ENCODE results near the gene DNASE1. TPM values are rescaled to one million over a fixed set of nuclear protein-coding genes. Genes with fewer than 3 reads are reported as not detected.

Gene DNASE1
- total and polyA plus RNA-seq, 12 donors = 3.3 to 15.9 (median 7.4) TPM

DNA sequence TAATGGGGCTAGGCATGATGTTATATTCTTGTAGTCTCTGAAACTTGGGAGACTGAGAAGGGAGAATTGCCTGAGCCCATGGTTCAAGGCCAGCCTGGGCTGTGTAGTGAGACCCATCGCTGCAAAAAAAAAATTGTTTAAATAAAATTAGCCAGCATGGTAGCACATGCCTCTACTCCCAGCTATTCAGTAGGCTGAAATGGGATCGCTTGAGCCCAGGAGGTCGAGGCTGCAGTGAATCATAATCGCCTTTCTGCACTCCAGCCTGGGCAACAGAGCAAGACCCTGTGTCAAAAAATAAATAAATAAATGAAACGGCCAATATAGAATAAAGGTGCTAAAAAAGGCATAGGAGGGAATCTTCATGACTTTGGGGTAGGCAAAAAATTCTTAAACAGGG lies 29.2 kb upstream of the DNASE1 start:
- H3K27me3 ChIP-seq = no peaks in the 10 kb centered on the region
- H3K36me3 ChIP-seq = no peaks in the 10 kb centered on the region
- no peak for DNase-seq
- H3K9me3 ChIP-seq = no peaks in the 10 kb centered on the region
- no peak overlapping the region for H3K4me3 ChIP-seq
- intact Hi-C loops (cut with DNase I) = no loop called here
- ATAC-seq = no peak
- TF ChIP-seq, protein P1, sequence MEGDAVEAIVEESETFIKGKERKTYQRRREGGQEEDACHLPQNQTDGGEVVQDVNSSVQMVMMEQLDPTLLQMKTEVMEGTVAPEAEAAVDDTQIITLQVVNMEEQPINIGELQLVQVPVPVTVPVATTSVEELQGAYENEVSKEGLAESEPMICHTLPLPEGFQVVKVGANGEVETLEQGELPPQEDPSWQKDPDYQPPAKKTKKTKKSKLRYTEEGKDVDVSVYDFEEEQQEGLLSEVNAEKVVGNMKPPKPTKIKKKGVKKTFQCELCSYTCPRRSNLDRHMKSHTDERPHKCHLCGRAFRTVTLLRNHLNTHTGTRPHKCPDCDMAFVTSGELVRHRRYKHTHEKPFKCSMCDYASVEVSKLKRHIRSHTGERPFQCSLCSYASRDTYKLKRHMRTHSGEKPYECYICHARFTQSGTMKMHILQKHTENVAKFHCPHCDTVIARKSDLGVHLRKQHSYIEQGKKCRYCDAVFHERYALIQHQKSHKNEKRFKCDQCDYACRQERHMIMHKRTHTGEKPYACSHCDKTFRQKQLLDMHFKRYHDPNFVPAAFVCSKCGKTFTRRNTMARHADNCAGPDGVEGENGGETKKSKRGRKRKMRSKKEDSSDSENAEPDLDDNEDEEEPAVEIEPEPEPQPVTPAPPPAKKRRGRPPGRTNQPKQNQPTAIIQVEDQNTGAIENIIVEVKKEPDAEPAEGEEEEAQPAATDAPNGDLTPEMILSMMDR (IDR thresholded peaks at IDR 0.05) = no peak
- 96% methylated on average over 5 of the region's 5 CpGs for WGBS, 2 donors
- peaks cover 0 to 32% (median 0%) of the 10 kb centered on the region in 9 donors for H3K4me1 ChIP-seq
- H3K27ac ChIP-seq = no peak overlapping the region

DNA sequence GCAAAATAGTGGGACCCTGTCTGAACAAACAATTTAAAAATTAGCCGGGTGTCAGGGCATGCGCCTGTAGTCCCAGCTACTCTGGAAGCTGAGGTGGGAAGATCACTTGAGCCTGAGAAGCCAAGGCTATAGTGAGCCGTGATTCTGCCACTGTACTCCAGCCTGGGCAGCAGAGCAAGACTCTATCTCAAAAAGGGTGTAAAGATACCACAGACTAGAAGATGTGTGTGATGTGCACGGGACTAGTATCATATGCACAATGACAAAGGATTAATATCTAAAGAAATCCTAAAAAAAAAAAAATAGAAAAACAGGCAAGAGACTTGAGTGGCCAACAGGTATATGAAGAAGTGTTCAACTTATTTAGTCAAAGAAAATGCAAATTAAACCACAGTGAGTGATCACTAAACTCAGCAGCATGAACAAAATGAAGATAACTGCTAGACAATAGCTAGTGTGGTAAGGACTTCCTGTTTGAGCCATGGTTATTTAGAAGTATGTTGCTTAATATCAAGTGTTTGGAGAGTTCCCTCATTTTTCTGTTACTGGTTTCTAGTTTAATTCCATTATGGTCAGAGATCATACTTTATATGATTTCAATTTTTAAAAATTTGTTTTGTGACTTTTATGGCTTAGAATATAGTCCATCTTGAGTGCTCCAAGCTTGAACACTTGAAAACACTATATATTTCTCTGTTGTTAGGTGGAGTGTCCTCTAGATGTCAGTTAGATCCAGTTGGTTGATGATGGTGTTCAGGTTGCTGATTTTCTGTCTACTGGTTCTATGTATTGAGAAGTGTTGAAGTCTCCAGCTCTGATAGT lies 28.4 kb upstream of the DNASE1 start:
- H3K4me1 ChIP-seq = peaks cover 0 to 32% (median 0%) of the 10 kb centered on the region in 9 donors
- TF ChIP-seq, protein P1 (IDR thresholded peaks at IDR 0.05) = no peak
- ATAC-seq = no peak
- no peaks in the 10 kb centered on the region for H3K9me3 ChIP-seq
- H3K27me3 ChIP-seq = no peaks in the 10 kb centered on the region
- intact Hi-C loops (cut with DNase I) = no loop called here
- H3K36me3 ChIP-seq = no peaks in the 10 kb centered on the region
- H3K4me3 ChIP-seq = no peak overlapping the region
- H3K27ac ChIP-seq = peak overlapping the region in 1 of 10 donors; percentile 49
- WGBS, 2 donors = 84 to 86% methylated on average over 4 of the region's 4 CpGs
- no peak for DNase-seq

DNA sequence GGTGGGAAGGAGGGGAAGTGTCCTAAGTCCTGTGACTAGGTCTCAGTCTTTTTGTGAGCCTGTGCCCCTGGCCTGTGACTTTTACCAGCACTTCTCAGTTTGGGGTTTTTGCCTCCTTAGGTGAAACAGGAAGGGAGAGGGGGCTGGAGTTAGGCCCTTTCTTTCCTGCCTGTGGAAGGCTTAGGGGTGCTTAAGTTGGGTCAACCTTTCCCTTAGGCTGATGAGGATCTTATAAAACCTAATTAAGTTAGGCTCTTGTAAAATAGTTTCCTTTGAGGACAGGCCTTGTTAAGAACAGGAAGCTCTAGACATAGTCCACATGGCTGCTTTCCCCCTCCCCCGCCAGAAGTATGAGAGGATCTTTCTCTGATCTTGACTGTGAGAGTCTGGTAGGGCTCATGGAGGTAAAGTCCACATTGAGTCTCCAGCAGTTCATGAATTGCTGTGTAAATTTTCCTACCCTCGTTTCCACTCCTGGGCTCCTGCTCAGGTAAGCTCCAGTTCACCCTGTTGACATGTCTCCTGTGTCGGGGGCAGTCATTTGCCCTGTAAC lies 17.0 kb upstream of the DNASE1 start:
- intact Hi-C loops (cut with DNase I) = no loop called here
- Histone ChIP-seq H3K4me1 (peaks cover 0 to 10% (median 0%) of the 10 kb centered on the region in 9 donors), H3K9me3 (no peaks in the 10 kb centered on the region), H3K27ac (peak overlapping the region in 1 of 10 donors; percentile 22), H3K36me3 (peaks cover 0 to 22% (median 4%) of the 10 kb centered on the region in 9 donors), H3K4me3 (no peak overlapping the region), H3K27me3 (no peaks in the 10 kb centered on the region)
- WGBS, 2 donors = 63 to 64% methylated on average over 3 of the region's 3 CpGs
- TF ChIP-seq, protein P1 (IDR thresholded peaks at IDR 0.05) = no peak
- ATAC-seq (peak in 1 of 8 donors; percentile 7), DNase-seq (no peak)

DNA sequence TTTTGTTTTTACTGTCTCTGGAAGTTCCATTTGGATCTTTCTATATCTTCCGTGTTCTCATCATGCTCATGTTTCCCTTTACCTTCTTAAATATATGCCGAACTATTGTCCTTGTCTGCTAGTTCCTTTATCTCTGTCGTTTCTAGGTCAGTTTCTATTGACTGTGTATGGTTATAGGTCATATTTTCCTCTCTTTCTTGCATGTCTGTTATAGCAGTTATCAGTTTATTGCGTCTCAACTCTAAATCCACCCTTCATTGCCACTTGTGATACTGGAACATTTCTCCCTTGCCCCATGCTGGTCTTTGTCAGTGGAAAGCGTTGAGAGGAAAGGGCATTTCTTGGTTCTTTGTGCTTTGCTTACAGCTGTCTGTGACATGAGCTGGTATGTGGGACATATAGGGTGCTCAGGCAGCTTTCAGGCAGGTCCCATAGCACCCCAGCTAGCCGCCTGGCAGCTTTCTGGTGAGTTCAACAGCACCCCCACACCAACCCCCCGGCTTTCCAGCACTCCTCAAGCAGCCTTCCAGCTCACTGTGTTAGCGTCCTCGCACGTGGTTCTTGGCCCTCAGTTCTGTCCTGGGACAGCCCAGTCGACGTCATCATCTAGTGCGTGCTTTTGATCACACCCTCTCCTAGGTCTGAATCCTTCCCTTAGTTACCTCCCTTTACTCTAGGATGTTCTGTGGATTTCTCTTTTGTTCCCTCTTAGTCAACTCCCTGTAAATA lies 15.4 kb upstream of the DNASE1 start:
- TF ChIP-seq, protein P1 (IDR thresholded peaks at IDR 0.05) = no peak
- Histone ChIP-seq H3K36me3 (peaks cover 0 to 31% (median 4%) of the 10 kb centered on the region in 9 donors), H3K4me3 (no peak overlapping the region), H3K27me3 (no peaks in the 10 kb centered on the region), H3K9me3 (no peaks in the 10 kb centered on the region), H3K27ac (no peak overlapping the region), H3K4me1 (peaks cover 0 to 10% (median 0%) of the 10 kb centered on the region in 9 donors)
- ATAC-seq = peak in 1 of 8 donors; percentile 20
- intact Hi-C loops (cut with DNase I) = no loop called here
- WGBS, 2 donors = 89% methylated on average over 13 of the region's 13 CpGs
- DNase-seq = no peak

Data from heart right ventricle (tissue), 16 donors.